GM10248 (cell line): ENCODE results near the gene CACUL1.

ENCODE experiments used
- CTCF ChIA-PET: fragments of 300-600 bp; sonication (Branson Sonifier 250); formaldehyde crosslinking; extraction: SDS; loops from one replicate; lab custom pipeline; 2021; ENCODE audit warnings: antibody characterized with exemption; lab: Yijun Ruan, JAX
- POLR2A ChIA-PET: fragments of 350-650 bp; sonication (Branson Sonifier 250); formaldehyde crosslinking; extraction: SDS; loops from one replicate; lab custom pipeline; 2020; ENCODE audit warnings: antibody characterized with exemption; lab: Yijun Ruan, JAX
- DNase-seq: peaks from one replicate; pipeline ENCODE4 v3.0.0; 2012; ENCODE audit errors: extremely low spot score
- CTCF ChIP-seq: IDR thresholded peaks from 2 replicates; pipeline ENCODE4 v1.5.1; 2012; ENCODE audit warnings: mild to moderate bottlenecking, low read depth; ENCODE audit errors: extremely low read depth, missing control alignments, control extremely low read depth

Gene CACUL1

DNA sequence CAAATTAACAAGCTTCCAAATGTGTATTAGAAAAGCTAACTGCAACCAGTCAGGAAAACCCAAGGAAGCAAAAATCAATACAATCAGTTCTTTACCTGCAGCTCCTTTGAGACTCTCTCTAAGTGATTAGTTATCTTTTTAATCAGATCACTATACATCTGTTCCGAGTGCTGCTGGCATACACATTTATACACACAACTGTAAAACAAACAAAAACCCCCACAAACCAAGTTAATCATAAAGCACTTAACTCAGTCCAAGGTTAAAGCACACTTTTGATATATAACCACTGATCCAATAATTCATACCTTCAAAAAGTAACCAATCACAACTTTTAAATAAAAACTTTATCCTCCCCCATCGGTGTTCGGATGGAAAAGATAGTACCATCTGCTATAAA lies 25.6 kb downstream of the CACUL1 start:
- POLR2A ChIA-PET, result no interaction called here
- TF ChIP-seq CTCF, result no peak

GRCh38 chr10:118725886-118726500 lies 28.8 kb downstream of the CACUL1 start:
- ChIA-PET POLR2A (no interaction called here), CTCF (interaction anchor here (1.3 to 2.0 kb wide), 5 partner anchors 10 to 158 kb away, joined by 3 to 8 read pairs (median 5); no protein-coding TSS in a partner anchor)
- no peak for TF ChIP-seq CTCF
- DNase-seq, result no peak

More for the DNA sequence above, 25.6 kb downstream of the CACUL1 start:
- CTCF ChIA-PET, result interaction anchor here (1.3 to 1.8 kb wide), 2 partner anchors 9 kb away, joined by 3 to 9 read pairs; no protein-coding TSS in a partner anchor
- no peak for DNase-seq

- no peak for TF ChIP-seq CTCF
- DNase-seq, result no peak
- POLR2A ChIA-PET, result no interaction called here
- CTCF ChIA-PET, result interaction anchor here (0.8 to 6.0 kb wide), 3 partner anchors 10 to 154 kb away, joined by 3 to 51 read pairs (median 4); no protein-coding TSS in a partner anchor
Observed at GRCh38 chr10:118723466-118723865, 31.3 kb downstream of the CACUL1 start.

- DNase-seq, result no peak
Observed at GRCh38 chr10:118721539-118721876, 33.3 kb downstream of the CACUL1 start.

GRCh38 chr10:118720685-118721538 lies 33.9 kb downstream of the CACUL1 start:
- POLR2A ChIA-PET, result no interaction called here
- peak; percentile 45 for DNase-seq
- TF ChIP-seq CTCF, result peak; percentile 73
- CTCF ChIA-PET, result interaction anchor here (0.6 to 6.0 kb wide), 13 partner anchors 8 to 468 kb away, joined by 3 to 52 read pairs (median 6); partner anchors contain the start of gene CACUL1

More at GRCh38 chr10:118721539-118721876, 33.3 kb downstream of the CACUL1 start:
- POLR2A ChIA-PET, result interaction anchor here (0.6 kb wide), 1 partner anchor 452 kb away, joined by 3 read pairs; no protein-coding TSS in a partner anchor
- CTCF ChIA-PET, result interaction anchor here (0.6 to 6.0 kb wide), 8 partner anchors 10 to 153 kb away, joined by 3 to 52 read pairs (median 10); partner anchors contain the start of gene CACUL1
- no peak for TF ChIP-seq CTCF

DNA sequence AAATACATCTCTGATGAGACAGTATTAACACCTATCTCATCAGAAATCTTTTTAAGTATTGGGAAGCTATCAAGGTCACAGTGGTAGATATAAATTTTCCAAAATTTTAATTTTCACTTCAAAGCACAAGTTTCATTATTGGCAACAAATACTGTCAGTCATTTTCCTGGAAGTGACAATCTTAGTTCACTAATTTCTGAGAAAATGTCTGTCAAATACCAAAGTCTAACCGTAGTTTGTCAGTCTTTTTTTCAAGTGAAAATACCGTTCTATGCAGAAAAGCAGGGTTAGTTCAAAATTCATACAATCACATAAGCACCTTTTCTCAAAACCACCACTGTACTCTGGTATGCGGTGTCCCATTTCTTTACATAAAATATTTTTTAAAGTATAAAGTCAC lies 40.4 kb downstream of the CACUL1 start:
- no peak for TF ChIP-seq CTCF
- no peak for DNase-seq
- CTCF ChIA-PET, result no interaction called here
- POLR2A ChIA-PET, result no interaction called here
